NCI-H510A treated with DMSO at 0.1 percent for 48 hours (cell line): ENCODE results near the gene SLC8A3.

ENCODE experiments used
- DNase-seq: peaks from one replicate; lab custom pipeline; 2025; lab: John Stamatoyannopoulos, UW

SLC8A3 gene

DNA sequence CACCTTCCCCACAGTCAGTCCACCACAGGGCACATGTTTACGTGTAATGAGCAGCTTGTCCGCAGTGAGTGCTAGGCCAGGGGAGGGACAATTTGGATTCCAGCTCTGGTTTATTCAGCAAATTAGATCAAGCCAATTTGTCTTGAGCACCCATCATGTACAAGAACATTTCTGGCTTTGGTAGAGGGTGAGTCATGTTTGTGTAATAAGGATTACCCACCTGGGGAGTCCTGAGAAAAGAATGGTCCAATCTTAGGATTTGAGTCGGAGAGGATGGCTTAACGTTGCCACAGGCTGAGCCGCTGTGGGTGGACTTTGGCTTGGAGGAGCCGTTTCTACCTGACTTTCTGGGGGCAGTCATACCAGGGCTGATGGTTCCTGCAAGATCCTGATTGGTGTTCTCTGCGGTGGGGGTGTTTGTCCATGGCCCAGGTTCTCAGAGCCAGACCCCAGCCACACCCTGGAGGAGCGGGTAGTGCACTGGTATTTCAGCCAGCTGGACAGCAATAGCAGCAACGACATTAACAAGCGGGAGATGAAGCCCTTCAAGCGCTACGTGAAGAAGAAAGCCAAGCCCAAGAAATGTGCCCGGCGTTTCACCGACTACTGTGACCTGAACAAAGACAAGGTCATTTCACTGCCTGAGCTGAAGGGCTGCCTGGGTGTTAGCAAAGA, 165.8 kb downstream of the SLC8A3 start:
- no peak for DNase-seq

DNA sequence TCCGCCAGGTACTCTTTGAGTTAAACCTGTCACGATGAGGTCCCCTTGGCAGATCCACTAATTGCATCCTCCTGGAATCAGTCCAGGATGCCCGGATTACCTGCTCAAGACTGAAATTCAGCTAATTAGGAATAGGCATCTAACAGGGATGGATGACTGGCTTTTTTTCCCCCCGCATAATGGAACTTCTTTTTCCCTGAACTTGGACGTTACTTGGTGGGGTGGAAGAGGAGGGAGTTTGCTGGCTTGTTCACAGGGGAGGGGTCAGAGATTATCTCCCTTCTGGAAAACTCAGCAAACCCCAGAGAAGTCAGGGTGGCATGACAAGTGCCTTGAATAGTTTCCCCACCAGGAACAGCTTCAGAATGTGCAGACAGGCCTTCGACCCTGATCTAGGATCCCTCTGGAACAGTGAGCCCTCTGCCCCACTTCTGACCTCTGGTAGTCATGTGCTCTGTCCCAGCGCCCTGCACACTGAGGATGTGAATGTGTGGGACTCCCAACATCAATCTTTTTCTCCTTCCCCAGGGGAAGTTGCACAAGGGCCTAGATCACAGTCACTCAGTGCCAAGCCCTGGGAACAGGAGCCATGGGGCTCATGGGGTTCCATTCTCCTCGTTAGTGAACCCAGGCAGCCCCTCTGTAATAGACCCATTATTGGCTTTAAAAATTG, 167.1 kb downstream of the SLC8A3 start:
- DNase-seq, result no peak

DNA sequence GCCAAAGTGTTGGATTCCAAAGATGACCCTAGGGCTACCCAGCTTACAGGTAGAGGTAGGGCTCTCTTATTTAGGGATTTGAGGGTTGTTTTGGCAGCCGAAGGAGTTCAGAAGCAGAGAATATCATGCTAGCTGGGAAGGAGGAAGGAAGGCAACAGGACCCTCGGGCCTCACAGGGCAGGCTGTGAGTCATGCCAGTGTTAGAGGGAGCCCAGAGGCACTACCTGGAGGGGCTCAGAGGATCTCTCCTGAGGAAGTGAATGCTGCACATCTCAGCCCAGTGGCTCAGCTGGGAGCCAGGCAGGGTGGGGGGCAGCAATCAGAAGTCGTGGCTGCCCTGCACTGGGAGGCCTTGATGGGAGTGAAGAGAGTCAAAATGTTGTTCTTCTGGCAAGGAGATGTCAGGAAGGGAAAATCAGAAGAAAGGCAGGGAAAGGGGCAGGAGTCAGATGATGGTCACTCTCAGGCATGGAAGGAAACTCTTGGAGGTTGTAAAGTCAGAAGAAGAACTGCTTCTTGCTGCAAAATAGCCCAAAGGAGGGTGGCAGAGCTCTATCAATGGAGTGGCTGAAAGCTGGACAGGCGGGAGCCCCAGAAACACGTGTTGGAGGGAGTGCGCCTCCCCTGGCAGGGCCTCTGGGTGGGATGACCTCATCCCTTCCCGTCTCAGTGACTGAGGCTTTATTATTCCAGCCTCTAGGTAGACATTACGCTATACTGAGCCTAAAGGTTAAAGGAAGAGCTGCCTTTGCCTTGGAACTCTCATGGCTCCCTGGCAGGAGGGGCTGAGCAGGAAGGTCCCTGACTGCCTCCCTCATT, 168.2 kb downstream of the SLC8A3 start:
- DNase-seq, result no peak

DNA sequence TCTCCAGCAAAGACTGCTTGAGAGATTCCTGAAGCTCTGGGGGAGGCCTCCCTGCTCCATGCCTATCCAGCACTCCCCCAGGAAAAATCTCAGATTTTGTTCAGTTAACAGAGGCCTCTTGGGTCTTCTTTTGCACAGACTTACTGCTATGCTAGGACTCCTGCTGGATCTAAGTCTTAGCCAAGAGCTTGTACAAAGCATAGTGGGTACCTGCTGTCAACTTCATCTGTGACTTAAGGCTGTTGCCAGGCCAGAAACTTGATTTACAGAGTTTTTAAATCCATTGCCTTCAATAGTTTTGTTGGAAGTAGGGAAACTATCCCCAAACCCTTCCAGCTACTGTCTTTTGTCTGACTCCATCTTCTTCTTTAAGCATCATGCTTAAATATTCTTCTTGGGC, 169.1 kb downstream of the SLC8A3 start:
- no peak for DNase-seq

DNA sequence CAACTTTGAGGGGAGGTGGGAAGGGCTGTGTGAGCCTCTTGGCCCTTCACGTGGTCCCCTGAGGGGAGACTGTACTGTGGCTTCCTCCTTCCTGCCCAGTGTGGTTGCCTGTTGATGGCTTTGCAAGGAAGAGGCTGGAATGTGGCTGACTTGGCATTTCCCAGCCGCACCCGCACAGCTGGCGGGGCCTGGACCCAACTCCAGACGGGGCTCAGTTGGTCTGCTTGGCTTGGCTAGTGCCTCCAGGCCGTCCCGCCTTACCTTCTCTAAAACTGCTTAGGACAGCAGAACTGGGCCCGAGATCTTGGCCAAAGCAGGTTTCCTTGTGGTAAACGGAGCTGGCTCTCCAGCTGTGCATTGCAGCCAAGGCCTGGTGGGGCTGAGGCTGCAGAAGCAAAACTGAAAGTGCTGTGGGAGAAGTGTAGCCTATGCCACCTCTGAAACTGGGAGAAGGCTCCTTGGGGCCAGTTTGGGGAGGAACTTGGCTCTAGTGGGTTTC, 170.0 kb downstream of the SLC8A3 start:
- DNase-seq, result no peak

DNA sequence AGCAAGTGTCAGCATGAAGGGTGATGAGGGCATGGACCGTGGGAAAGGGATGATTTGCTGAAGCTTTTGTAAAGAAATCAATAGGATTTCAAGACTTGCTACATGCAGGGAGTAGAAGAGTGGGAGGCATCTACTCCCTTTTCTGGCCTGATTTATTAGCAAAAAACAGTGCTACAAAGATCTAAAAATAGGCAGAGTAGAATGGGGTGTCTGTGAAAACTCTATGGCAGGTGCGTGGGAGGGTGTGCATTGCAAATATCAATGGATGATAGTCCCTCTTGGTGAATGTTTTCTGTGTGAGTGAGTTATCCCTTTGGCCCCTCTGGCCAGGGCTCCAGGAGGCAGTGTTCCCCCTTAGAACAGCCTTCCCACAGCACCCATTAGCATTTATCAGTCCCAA, 170.5 kb downstream of the SLC8A3 start:
- no peak for DNase-seq

DNA sequence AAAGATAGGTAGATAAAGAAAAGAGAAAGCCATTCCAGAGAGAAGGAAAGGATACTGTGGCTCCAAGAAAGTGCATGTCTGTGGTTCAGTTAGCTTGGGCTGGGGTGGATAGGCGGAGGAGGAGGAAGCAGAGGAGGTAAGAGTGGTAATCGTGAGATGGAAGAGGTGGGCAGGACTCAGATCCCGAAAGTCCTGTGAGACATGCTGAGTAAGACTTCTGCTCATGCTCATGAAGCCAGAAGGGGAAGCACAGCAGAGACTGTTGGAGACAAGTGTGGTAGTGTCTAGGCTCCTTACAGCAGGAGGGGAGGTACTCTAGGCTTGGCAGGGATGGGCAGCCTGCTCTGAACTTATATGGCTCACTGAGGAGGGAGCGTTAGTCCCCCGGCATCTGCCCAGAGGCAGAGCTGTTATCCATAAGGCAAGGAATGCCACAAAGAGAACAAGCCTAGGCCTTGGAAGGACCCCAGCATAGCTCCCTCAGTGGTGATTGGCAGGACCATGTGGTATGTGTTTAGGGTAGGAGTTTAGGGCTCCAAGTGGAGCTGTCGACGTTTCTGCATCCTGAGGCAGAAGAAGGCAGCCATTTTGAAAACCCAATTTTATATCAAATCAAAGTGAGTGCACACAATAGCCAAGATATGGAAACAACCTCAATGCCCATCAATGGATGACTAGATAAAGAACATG, 174.2 kb downstream of the SLC8A3 start:
- no peak for DNase-seq

DNA sequence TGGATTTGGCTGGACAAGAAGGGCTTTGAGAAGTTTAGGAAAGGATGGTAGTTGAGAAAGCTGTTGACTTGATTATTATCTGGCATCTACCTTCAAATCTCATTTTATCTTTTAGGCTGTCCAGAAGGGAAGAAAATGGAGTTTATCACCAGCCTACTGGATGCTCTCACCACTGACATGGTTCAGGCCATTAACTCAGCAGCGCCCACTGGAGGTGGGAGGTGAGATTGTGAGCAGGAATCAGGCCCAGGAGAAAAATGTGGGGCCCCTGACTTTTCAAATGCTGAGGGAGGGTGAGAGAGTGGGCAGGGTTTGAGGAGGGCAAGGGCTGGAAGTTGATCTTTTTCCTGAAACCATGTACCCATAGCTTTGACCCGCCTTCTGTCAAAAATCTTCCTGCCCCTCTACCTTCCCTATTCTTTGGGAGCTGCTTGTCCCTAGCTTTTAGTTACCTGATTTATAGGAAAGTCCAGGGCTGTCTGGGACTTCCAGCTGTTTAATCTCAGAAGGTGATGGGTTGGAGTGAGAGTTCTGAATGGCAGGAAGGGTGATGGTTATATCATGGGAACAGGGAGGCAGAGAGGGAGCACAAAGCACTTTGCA, 175.4 kb downstream of the SLC8A3 start:
- DNase-seq, result no peak

DNA sequence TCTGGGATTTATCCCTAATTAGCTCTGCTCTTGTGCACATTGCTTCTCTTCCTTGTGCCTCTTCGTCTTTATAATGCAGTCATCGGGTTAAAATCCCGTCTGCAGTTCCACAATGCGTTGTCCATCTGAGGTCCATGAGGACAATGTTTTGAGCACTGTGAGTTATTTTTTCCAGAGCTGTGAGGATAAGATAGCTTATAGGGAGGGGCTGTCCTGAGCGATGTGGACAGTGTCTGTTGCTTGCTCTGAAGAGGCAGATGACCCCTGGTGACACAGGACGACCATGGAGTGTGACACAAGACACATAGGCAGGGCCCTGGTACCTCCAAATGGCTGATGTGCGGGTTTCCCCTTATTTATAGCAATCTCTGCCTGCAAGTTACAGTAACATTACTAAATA, 177.0 kb downstream of the SLC8A3 start:
- DNase-seq, result no peak

DNA sequence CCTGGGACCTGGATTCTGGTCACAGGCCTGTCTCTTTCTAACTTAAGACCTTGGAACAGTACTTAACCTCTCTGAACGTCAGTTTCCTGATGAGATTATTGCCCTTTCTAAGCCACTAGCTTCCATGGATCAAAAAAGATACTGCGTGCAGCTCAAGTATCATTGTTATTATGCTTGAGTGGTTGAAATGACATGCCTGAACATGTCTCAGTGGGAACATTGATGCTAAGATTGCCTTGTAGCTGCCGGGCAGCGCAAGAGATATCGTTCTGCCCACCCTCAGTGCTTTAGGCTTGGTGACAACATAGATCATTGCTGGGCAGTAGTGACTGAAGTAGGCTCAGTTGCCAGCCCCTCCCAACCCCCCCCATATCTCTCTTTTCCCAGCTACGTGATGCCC, 177.7 kb downstream of the SLC8A3 start:
- peak; percentile 72 for DNase-seq

DNA sequence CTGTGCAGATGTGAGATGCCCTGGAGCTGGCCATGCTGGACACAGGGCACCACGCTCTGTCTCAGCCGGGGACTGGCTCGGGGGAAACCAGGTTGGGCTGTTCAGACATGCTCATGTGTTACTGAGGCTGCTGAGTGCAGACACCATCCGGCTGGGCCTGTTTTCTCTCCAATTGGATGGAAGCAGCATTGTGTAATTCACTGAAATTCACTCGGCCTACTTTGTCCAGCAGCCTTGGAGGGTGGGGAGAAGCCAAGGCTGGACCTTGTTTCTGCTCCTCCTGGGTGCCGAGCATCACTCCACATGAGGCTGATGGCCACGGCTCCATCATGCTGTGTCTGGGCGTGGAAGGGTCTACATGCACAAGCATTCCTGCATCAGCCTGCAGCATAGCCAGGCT, 178.8 kb downstream of the SLC8A3 start:
- peak; percentile 21 for DNase-seq

DNA sequence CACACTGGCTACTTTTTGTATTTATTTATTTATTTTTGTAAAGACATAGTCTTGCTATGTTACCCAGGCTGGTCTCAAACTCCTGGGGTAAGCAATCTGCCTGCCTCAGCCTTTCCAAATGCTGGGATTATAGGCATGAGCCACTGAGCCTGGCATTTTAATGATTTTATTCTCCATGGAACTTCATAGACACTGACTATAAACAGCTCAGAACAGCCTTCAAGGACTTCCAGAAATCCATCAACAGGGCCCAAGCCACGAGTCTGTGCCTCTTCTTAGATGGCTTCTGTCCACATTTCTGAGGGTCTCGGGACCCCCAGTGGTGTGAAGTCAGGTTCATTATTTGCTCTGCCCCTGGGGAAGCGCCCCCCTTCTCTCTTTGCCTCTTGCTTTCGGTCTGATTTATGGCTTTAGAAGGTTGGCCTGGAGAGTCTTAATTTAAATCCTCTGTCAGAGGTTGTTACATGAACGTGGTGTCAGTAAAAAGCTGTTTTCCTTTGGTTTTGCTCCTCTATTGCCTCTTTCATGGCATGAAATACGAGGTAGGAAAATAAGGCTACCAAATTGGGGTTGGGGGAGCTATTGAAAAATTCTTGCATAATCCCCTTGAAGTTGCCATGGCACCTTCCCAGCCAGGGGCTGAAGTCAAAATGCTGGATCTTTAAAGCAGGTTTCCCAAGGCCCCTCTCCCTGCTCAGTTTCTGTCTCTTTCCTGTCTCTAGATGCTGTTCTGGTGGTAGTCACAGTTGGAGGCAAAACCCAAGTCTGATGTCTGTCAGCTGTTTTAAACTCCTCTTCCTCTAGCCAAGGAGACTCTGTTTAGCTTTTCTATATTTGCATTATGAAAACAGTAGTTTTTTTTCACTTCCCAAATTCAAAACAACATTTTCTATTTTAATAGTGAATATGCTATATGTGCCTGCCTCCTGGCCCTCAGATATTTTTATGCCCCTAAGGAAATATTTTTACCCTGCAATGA, 180.2 kb downstream of the SLC8A3 start:
- DNase-seq, result no peak

DNA sequence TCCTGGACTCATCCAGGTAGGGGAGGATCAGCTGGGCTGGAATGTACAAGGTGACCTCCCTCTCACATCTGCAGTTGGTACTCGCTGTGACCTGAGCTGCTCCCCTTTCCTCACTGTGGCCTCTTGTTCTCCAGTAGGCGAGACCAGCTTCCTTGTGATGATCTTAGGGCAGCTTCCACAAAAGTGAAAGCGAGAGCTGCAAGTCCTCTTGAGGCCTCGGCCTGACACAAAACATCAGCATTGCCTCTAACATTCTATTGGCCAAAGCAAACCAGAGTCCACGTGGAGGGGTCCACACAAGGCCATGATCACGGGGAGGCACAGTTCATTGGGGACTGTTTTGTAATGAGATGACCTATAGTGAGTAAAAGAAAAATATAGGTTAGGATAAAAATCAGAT, 182.1 kb downstream of the SLC8A3 start:
- DNase-seq, result no peak

DNA sequence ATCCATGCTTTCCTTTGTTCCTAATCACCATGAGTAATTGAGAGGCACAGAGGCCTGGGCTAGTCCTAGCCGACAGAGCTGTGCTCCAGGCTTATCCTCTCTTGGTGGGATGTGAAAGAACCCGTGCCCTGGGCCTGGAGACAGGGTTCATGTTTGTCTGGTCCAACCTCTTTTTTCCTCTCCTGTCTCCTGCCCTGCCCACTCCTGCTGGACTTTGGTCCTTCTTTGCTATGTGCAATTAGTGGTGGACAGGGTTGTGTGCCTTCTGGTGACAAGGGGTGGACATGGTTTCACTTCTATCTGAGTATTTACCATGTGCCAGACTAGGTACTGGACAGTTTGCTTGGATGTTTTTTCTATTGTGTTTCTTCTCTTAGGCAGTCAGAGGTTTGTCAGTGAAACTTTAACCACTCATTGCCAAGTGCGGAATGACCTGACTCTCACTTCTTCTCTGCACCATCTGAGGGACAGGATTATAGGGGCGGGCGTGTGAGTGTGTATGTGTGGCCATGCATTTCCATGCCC, 183.4 kb downstream of the SLC8A3 start:
- DNase-seq, result no peak

DNA sequence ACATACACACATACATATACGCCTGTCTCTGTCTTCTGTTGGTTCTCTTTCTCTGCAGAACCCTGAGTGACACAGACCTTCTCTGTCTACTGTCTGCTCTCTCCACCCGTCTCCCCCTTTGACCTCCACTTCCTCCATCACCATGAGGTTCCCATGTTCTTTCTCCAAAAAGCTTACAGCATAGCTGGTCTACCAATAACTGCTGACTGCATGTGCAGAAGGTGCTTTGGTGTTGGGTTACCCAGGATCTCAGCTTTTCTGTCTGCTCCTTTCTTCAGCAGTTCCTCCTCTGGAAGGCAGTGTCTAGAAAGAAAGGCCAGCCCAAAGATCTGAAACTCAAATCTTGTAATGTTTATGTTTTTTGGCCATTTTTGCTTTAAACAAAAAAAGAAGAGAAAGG, 184.0 kb downstream of the SLC8A3 start:
- no peak for DNase-seq

DNA sequence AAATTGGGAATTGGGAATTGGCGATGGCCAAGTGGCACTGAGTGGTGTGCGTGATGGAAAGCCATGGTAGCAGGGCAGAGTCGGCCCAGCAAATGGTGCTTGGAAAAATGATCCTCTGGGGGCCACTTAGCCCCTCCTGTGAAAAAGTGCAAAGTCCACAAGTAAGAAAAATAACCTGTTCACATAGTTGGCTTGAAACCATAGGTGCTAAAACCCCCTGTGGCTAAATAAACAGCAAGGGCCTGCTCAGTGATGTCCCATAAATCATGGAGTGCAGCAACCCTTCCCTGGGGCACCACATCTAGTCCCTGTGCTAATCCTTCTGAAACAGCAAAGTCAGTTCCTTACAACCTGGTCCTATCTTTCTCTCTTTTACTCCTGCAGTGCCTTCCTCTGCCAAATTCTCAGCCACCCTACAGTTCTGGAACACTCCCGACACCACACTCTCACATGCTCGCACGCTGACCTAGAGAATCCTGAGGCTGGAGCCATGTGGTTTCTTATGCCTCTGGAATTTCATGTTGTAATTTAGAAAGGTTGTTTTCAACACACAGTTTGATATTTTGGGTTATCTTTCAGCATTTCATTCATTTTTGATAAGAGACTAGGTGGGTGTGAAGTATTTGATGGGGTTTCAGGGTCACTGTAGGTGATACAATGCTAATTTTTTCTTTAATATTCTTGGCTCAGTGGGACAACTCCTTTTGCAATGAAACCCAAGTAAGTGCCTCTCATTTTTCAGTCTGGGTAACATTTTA, 186.0 kb downstream of the SLC8A3 start:
- DNase-seq, result no peak

DNA sequence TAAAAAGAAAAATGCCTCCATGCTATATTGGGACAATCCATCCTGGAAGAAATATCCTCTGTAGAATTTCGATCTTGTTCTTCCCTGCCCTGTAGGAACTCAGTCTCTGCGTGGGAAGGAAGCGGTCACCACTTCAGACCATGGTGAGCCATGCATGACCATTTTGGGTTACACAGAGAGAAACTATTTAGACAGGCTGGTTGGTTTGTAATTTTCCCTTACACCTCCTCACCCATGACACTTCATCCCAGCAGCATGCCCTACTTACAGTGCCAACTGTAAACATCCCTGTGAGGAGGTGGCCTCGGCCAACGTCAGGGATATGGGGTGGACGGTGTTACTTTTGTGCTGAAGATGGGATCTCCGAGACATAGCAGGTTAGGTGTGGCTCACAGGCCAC, 188.2 kb downstream of the SLC8A3 start:
- no peak for DNase-seq

DNA sequence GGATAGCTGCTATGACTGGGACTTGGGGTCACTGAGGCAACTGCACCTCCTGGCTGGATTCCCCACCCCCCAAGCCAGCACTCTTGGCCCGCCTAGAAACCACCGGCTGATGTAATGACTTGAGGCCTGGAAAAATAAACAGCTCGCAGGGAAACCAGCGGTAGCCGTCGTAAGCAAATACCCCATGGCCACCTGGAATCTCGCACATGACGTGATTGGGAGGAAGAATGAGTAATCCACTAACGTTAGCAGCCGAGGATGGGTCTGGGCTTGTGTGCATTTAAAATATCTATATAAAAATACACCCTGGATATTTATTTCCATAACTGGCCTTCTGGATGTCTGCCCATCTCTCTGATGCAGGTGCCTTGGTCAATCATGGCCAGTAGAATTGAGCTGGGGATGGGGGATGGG, 189.5 kb downstream of the SLC8A3 start:
- peak; percentile 87 for DNase-seq

DNA sequence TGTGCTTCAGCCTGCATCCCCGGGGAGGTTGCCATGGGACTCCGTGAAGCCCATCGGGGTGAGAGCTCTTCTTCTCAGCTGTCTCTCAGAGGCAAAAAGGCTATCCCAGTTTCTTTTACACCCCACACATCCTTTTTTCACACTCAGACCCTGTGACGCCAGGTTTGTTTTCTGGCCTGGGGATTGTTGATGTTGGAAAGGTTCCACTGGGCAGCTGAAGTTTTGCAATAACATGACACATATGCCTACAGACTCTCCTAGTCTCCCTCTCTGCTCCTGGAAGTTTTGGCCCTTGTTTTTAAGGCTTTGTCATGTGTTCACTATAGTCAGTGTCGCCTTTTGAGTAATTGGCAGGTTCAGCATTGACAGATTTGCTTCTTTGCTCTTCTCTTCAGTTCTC, 190.9 kb downstream of the SLC8A3 start:
- no peak for DNase-seq

DNA sequence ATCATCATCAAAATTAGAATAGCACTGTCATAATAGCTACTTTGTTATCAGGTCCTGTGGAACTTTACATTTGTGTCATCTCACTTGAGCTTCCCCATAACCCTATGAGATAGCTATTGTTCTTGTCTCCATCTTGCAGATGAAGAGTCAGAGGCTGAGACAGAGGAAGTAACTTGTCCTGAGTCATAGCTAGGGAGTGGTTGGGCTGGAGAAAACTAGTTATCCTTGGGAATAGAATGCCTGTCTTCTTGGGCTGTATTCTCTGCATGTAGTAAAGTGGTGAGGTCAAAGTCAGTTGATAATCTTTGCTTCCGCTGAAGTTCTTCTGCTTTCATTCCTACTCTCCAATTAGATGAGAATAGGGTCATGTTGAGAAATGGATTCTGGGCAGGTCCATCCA, 192.5 kb downstream of the SLC8A3 start:
- DNase-seq, result no peak
